Measurements from ENCODE around the gene CREB3L2.

The CREB3L2 gene

GRCh38 chr7:137870684-137871083 lies 131.2 kb downstream of the CREB3L2 start:
- ChIA-PET POLR2A (no interaction called here), CTCF (interaction anchor here (1.2 kb wide), 1 partner anchor 214 kb away, joined by 7 read pairs; no protein-coding TSS in a partner anchor)
- no peak overlapping the region for H3K4me3 ChIP-seq (ENCODE audit: low read depth, low read length)
- H3K9me3 ChIP-seq (ENCODE audit: control insufficient read depth, insufficient read depth, low read depth, low read length) = no peaks in the 10 kb centered on the region
- H3K4me1 ChIP-seq (ENCODE audit: control insufficient read depth, insufficient read depth, low read length) = no peaks in the 10 kb centered on the region
- no peak overlapping the region for H3K27ac ChIP-seq (ENCODE audit: extremely low read depth, low read depth, low read length)
- TF ChIP-seq ZNF610 (tag by site-specific recombination; IDR thresholded peaks at IDR 0.05; ENCODE audit: borderline replicate concordance) (no peak), ZNF280C (tag by site-specific recombination; IDR thresholded peaks at IDR 0.05) (no peak), SP2 (tag by site-specific recombination; IDR thresholded peaks at IDR 0.05) (no peak), ZNF214 (tag by site-specific recombination; IDR thresholded peaks at IDR 0.05; ENCODE audit: borderline replicate concordance) (no peak), ZNF629 (tag by site-specific recombination; IDR thresholded peaks at IDR 0.05) (no peak), ZNF324 (tag by site-specific recombination; IDR thresholded peaks at IDR 0.05) (no peak), ZNF146 (tag by site-specific recombination; IDR thresholded peaks at IDR 0.05) (no peak), FEZF1 (tag by site-specific recombination; IDR thresholded peaks at IDR 0.05) (no peak), ZNF169 (tag by site-specific recombination; IDR thresholded peaks at IDR 0.05) (no peak), ZNF777 (tag by site-specific recombination; IDR thresholded peaks at IDR 0.05; ENCODE audit: borderline replicate concordance) (no peak), GLI4 (tag by site-specific recombination; IDR thresholded peaks at IDR 0.05) (no peak), SCRT2 (tag by site-specific recombination; IDR thresholded peaks at IDR 0.05) (no peak), ZNF792 (tag by site-specific recombination; IDR thresholded peaks at IDR 0.05) (no peak)
- H3K36me3 ChIP-seq (ENCODE audit: control insufficient read depth in 2 of 2, insufficient read depth in 1 of 2, low read length in 2 of 2) = peaks cover 0 to 20% of the 10 kb centered on the region in 2 experiments; a peak in 1 of 3 replicates

- CTCF ChIA-PET = interaction anchor here (0.9 to 1.2 kb wide), 2 partner anchors 213 to 244 kb away, joined by 3 to 7 read pairs; no protein-coding TSS in a partner anchor
- Histone ChIP-seq H3K36me3 (ENCODE audit: control insufficient read depth in 2 of 2, insufficient read depth in 1 of 2, low read length in 2 of 2) (peaks cover 0 to 26% of the 10 kb centered on the region in 2 experiments; a peak in 1 of 3 replicates), H3K4me3 (ENCODE audit: low read depth, low read length) (no peak overlapping the region), H3K9me3 (ENCODE audit: control insufficient read depth, insufficient read depth, low read depth, low read length) (no peaks in the 10 kb centered on the region), H3K4me1 (ENCODE audit: control insufficient read depth, insufficient read depth, low read length) (no peaks in the 10 kb centered on the region), H3K27ac (ENCODE audit: extremely low read depth, low read depth, low read length) (no peak overlapping the region)
- no peak for TF ChIP-seq KLF17 (tag by site-specific recombination; IDR thresholded peaks at IDR 0.05)
- TF ChIP-seq BCL6B (tag by site-specific recombination; IDR thresholded peaks at IDR 0.05) = no peak
- no peak for TF ChIP-seq ZBTB6 (tag by site-specific recombination; IDR thresholded peaks at IDR 0.05)
- TF ChIP-seq ZNF280D (tag by site-specific recombination; IDR thresholded peaks at IDR 0.05) = no peak
- TF ChIP-seq ZNF639 (tag by site-specific recombination; IDR thresholded peaks at IDR 0.05) = no peak
- TF ChIP-seq REST (tag by site-specific recombination; IDR thresholded peaks at IDR 0.05) = no peak
- POLR2A ChIA-PET = no interaction called here
Observed at GRCh38 chr7:137870078-137870477, 131.8 kb downstream of the CREB3L2 start.
